Activated naive CD4-positive, alpha-beta T cell (primary cell): ENCODE measurements around the gene MAMDC2.
"Not testable (repeated sequence)": the region's sequence is repeated elsewhere in the genome, so short reads cannot be mapped to it uniquely, and the experiment has no call there.

ENCODE experiments used
- DNase-seq, 4 experiments: peaks; one replicate each; lab custom pipeline; 2025; lab: John Stamatoyannopoulos, UW

MAMDC2 gene

DNA sequence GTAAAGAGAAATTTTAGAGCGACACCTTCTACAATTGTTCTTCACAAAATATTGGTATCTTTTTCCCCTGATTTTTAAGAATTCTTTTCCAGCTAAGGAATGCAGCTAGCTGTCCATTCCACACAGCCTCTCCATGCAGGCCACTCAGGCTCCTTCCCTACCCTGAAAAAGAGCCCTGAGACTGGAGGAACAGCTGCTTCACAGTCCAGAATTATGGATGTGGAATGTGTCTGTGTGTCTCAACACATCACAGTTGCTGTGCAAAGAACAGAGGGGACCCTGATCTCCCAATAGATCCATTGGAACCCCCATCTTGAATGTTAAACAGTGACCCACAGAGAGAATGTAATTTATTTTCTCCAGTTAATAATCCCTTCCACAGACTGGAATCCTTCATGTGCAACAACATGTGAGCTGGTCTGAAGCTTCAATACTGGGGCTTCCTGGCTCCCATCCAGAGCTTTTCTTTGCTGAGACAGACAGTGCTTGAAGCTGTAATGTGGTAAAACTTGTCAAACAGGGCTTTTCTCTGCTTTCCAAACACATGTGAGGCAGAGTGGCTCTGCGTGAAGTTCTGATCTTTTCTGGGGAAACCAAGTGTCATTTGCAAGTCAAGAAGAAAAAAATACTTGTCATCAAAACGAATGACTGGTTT, 161.8 kb downstream of the MAMDC2 start:
- no peak for DNase-seq

DNA sequence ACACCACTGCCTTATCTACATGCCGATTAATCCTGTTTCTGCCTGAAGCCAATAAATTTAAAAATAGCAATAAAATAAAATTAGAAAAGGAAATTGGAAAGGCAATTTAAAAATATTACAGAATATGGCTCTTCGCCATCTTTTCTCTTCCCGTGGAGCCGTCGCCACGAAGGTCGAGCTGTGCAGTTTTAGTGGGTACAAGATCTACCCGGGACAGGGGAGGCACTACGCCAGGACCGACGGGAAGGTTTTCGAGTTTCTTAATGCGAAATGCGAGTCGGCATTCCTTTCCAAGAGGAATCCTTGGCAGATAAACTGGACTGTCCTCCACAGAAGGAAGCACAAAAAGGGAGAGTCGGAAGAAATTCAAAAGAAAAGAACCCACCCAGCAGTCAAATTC, 173.4 kb downstream of the MAMDC2 start:
- DNase-seq = no peak

DNA sequence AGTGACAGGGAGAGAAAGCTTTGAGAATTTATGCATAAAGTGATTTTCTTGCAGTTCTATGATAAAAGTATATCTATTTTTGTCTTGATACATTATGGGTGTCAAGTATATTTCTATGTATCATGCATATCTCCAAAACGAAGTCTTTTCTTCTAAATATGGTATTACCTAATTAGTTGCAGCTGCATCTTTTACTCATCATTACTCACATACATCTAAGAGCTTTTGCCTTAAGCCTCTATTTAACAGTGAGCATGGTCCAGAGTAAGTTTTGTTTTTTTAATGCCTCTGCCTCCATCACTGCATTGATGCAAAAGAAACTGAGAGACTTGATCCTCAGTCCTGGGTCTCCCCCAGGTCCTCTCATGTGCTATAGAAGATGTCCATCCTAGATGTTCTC, 175.1 kb downstream of the MAMDC2 start:
- DNase-seq = no peak

DNA sequence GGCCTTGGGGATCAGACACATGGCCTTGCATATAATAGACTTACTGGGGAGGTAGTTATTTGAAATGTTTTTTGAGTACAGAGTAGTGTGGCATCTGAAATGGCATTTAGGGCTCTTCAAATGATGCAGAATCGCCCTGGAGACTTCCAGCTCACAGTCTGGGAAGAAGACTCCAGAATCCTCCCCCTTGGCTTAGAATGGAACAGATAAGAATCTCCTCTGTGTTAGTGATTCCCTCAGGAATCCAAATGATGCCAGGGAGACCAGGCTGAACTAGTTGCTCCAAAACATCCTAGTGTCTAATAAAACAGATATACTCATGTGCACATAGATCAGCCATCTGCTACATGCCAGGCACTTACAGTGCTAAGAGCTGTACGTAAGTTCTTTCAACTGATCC, 176.6 kb downstream of the MAMDC2 start:
- no peak for DNase-seq

DNA sequence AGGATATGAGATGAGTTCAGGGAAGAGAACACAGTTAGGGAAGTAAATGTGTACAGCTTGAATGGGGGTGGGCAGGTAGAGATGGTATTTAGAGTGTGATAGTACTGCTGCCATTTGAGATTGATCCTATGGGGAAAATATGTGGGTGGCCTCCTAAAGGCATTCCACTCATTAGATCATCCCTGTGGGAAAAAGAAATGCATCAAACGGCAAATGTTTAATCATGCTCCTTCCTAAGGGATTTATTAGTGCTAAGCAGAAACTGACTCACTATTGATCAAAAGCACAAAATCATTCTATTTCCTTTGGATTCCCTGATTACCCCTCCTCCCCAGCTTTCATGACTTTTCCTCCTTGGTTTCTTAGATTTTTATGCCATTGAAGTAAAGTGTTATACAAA, 178.7 kb downstream of the MAMDC2 start:
- no peak for DNase-seq

DNA sequence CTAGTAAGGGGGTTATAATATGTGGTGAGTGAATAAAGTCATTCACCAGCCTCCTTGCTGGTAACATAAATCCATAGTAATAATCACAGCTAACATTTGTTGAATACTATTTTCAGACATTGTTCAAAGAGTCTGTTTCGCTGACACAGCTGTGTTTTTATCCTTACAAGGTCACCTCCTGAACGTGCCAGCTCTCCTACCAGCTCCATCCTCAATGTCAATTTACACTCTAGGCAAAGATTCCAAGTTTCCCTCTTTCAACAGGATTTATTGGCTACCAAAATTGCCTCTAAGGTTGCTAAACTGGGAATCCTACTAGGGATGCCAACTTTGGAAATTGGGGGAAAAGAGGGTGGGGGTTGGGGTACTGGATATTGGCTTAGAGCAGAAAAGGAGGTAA, 184.5 kb downstream of the MAMDC2 start:
- no peak for DNase-seq

DNA sequence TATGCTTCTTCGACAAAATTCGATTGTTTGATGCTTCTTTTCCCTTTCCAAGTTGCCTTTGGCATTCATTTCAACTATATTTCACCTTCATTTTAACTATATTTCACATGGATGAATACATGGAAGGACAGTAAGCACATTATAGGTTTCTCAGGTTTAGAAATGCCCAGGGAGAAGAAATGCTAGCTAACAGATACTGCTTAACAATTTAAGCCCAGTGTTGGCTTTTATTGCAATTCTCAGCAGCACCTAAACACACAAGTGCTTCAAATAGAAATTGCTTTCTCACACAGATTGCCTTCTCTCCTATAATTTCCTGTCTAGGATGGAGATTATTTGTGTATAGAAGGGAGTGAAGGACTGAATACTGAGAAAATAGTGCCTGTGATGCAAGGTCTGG, 185.0 kb downstream of the MAMDC2 start:
- no peak for DNase-seq

DNA sequence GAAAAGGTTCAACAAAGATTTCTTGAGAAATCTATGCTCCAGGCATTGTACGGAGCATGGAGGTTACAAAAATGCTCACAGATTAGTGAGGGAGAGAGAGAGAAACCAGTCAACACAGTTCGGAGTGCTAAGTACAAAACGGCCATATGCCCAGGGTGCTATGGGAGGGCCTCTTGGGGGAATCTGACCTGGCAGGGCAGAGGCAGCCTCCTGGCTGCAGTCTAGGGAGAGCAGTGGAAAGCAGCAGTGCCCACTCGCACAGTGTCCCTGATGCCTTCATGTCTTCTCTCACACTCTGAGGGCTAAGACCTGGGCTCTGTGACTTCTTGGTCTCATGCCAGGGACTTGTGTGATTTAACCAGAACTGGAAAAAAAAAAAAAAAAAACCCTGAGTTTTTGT, 185.4 kb downstream of the MAMDC2 start:
- no peak for DNase-seq

DNA sequence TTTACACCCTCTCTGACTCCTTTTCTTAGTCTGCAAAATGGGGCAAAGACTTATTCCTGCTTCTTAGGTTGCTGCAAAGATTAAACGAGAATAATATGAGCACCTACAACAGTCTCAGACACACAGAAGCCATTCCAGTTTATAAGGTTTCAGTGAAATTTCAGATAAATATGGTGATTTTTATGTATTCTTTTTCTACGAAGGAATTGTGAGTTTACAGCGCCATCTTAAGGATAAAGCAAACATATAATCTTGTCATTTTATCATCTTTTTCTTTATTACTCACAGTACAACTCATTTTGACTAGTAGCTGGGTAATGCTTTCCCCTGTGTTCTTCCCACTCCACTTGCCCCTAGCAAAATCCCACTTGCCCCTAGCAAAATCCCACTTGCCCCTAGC, 185.9 kb downstream of the MAMDC2 start:
- no peak for DNase-seq

DNA sequence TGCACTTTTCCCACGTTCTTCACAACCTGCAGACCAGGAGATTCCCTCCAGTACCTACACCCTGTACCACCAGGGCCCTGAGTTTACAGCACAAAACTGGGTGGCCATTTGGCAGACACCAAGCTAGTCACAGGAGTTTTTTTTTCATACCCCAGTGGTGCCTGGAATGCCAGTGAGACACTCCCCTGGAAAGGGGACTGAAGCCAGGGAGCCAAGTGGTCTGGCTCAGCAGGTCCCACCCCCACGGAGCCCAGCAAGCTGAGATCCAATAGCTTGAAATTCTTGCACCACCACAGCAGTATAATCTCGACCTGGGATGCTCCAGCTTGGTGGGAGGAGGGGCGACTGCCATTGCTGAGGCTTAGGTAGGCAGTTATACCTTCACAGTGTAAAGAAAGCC, 188.8 kb downstream of the MAMDC2 start:
- DNase-seq = no peak

DNA sequence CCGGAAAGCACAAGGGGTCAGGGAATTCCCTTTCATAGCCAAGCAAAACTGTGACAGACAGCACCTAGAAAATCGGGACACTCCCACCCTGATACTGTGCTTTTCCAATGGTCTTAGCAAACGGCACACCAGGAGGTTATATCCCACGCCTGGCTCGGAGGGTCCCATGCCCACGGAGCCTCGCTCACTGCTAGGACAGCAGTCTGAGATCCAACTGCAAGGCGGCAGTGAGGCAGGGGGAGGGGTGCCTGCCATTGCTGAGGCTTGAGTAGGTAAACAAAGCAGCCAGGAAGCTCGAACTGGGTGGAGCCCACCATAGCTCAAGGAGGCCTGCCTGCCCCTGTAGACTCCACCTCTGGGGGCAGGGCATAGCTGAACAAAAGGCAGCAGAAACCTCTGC, 190.6 kb downstream of the MAMDC2 start:
- DNase-seq = not testable (repeated sequence)

DNA sequence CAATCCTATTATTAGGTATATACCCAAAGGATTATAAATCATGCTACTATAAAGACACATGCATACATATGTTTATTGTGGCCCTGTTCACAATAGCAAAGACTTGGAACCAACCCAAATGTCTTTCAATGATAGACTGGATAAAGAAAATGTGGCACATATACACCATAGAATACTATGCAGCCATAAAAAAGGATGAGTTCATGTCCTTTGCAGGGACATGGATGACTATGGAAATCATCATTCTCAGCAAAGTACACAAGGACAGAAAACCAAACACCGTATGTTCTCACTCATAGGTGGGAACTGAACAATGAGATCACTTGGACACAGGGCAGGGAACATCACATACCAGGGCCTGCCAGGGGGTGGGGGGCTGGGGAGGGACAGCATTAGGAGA, 202.3 kb downstream of the MAMDC2 start:
- not testable (repeated sequence) for DNase-seq

DNA sequence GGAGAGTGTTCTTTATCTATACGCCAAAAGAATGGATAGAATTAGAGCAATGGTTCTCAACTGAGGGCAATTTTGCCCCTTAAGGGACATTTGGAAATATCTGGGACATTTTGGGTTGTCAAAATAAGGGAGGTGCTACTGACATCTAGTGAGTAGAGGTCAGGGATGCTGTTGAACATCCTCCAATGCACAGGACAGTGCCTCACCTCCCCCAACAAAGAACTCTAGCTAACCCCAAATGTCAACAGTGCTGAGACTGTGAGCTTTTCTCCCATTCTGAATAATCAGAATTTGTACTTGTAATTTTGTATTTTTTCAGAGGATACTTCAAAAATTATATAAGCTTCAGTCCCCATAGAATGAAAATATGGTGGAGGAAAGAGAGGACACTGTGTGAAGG, 206.6 kb downstream of the MAMDC2 start:
- DNase-seq = no peak

DNA sequence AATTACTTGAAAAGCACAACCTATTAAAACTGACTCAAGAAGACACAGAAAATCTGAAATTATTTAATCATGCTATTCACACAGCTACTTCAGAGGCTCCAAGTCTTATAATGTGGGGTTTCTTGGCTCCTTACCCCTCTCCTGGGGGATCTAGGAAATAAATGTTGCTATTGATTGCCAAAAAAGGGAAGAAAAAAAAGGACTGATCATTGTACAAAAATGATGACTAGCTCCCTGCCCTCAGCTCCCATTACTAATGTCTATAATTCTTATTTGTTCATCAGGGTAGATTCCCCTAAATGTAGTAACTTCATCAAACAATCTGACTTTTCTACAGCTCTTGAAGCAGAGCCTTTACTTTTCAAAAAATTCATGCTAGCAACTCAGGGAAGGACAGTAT, 211.8 kb downstream of the MAMDC2 start:
- no peak for DNase-seq

DNA sequence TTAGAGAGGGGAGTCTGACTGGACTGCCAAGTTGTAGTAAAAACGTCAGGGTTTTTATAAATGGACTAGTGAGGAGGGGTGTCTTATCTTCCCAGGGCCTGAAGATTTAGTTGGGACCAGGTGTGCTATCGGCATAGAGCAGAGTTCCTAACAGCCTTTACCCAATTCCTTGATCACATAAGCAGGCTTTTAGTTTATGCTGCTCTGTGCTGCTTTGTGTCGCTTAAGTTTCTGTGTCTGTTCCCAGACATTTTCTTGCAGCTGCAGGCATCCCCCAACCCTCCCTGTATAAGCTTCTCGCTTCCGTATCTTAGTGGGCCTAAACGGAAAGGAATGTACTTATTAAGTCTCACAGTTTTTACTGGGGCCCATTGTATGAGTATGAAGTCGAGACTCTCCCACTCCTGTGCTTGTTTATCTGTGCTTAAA, 212.5 kb downstream of the MAMDC2 start:
- no peak for DNase-seq

DNA sequence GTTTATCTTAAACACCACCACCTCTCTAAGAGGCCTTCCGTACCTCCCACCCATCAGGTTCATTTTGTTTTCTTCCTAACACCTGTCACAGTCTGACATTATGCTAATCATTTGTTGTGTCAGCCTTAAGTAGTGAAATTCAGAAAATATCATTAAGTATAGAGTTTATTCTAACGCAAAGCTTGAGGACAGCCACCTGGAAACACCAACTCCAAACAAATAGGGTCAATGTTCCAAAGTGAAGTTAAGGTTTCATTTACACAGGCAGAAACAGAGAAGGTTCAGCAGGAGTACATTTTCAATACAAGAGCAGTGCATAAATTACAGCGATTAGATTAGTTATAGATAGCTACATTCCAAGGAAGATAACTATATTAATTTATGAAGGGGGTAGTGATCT, 213.9 kb downstream of the MAMDC2 start:
- DNase-seq = no peak

DNA sequence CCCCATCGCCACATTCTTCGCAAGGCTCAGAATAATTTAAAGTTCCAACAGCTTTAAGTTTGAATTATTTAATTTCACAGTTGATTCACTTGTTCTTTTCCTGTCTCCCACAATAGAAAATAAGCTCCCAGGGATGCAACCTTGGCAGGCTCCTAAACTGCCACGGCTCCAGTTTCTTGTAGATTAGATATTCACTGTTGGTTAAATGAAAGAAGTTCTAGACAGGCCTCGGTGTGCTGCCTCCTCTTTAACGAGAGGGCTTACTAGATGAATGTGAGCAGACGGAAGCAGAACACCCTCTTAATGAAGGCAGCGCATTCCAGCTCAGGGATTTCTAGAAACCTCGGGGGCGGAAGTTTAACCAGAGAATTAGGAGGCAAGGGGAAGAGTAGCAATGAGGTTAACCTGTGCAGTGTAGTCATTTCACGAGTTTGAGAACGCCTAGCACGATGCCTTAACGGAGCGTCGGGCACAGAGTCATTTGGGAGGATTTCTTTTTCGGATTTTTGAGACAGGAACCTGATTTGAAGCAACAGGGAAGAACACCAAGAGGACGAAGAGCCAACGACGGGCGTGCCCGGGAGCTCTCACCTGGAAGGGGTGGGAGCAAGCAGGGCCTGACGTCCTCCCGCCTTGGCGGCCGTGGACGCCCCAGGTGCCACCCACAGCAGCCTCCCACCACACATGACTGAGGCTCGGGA, 214.5 kb downstream of the MAMDC2 start:
- peak in 1 of 4 experiments; percentile 56 for DNase-seq

DNA sequence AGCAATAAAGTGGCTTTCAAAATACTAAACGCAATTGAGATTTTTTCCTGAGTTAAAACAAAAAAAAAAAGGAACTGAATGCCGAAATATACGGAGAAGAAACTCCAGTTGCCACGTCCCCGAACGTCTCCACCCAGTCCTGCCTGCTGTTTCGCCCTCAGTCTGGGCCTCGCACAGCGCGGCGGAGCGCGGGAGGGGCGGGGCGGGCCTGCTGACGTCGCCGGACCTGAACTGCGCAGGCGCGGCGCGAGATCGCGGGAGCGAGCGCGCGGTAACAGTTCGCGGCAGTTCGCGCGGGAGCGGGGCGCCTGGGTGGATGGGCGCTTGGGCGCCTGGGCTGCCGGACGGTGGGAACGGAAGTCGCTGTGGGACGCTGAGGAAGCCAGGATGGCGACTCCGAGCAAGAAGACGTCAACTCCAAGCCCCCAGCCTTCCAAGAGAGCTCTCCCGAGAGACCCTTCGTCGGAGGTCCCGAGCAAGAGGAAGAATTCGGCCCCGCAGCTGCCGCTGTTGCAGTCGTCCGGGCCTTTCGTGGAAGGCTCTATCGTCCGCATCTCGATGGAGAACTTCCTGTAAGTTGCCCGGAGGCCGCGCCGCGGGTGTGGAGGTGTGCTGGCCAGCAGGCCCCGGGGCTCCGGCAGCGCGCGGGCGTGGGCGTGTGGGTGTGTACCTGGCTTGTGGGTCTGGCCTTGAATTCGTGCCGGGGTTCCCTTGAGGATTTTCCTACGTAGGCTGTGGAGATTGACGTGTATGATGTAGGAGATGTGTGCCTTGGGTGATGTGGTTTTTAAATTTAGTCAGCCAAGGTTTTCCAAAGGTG, 215.3 kb downstream of the MAMDC2 start, which contains the start of gene SMC5:
SMC5 (plus strand) TSS at position 287 of the 820 bp plus-strand sequence; CDS start at position 388, 101 bp downstream.
- peak; percentile 64 to 86 (median 78) for DNase-seq

DNA sequence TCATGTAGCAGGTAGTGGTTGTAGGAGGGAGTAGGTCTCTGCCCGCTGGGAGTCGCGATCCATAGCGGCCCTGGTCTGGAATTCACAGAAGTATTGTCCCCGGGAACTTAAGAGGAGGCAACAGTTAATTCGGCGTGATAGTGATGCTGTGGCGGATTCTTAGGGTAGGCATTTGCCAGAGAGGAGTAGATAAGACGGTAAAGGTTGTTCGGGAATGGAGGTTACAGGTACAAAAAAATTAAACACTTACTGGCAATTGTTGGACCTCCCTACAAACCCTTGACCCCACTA, 215.8 kb downstream of the MAMDC2 start:
- no peak for DNase-seq

DNA sequence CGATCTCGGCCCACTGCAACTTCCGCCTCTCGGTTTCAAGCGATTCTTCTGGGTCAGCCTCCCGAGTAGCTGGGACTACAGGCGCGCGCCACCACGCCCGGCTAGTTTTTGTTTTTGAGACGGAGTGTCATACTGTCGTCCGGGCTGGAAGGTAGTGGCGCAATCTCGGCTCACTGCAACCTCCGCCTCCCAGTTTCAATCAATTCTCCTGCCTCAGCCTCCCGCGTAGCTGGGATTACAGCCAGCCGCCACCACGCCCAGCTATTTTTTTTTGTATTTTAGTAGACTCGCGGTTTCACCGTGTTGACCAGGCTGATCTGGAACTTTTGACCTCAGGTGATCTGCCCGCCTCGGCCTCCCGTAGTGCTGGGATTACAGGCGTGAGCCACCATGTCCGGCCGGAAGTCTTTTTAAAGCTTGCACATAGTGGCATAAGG, 216.4 kb downstream of the MAMDC2 start:
- DNase-seq = no peak

DNA sequence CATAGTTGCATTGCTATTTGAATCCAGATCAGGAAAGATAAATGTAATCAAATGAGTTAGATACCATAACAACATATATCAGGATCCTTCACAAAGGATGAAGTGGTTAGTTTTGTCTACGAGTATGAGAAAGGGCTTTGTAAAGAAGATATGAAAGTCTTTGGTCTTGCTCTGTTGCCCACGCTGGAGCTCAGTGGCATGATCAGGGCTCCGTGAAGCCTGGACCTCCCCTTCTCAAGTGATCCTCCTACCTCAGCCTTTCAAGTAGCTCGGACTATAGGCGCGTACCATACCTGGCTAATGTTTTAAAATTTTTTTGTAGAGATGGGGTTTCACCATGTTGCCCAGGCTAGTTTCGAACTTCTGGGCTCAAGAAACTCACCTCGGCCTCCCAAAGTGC, 217.0 kb downstream of the MAMDC2 start:
- no peak for DNase-seq

DNA sequence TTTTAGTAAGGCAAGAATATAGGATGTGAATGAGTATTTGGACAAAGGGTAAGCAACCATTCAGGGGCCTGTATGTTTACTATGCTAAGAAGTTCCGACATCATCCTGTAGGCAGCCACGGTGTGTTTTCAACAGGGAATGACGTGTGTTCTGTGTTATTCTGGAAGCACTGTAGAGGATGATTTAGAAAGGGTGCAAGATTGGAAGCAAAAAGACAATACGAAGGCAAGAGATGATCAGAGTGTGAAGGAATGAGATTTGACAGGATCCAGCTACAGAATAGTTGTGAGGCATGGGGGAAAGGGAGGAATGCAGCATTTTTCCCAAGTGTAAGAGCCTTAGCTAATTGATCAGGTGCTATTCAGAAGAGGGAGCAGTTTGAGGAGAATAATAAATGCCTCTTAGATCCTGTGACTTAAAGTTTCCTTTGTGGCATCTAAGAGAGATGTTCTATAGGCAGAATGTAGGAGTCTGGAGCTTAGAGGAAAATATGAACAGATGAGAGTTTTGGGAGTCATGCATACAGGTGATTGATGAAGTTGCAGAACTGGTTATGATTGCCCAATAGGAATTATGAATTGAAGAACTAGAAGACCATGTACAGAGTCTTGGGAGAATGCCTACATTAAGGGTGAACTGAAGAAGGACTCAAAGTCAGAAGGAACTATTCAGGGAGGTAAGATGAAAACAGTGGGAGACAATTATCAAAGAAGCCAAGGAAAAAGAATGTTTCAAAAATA, 217.7 kb downstream of the MAMDC2 start:
- no peak for DNase-seq
